Spleen (tissue), 7 donors: ENCODE results near the gene RBM12.

ENCODE experiments used
- CTCF ChIP-seq, 11 experiments: fragments of 200-600 bp in 7 of 11; fragments of 450-650 bp in 4 of 11; sonication (generic) in 4 of 11; IDR thresholded peaks in 8 of 11; conservative IDR thresholded peaks in 3 of 11; 1 replicate in 7 of 11; 2 replicates in 4 of 11; pipeline versions ENCODE4 v1.4.0 to v1.8.0; 2016 to 2021; ENCODE audit warnings: antibody characterized with exemption in 11 of 11, inconsistent platforms in 4 of 11, mild to moderate bottlenecking in 1 of 11
- POLR2A ChIP-seq, 3 donors: fragments of 450-650 bp; IDR thresholded peaks; one replicate each; pipeline ENCODE4 v1.5.1; 2017; ENCODE audit warnings: antibody characterized with exemption in 3 of 3, mild to moderate bottlenecking in 1 of 3
- donor health status: DM: no; HTN: no; CAD: no; lungs with moderate emphysema.
- donor health status: DM: no; HTN: no; CAD: no.
- donor health status: DM: no; HTN: no; CAD: no.

- TF ChIP-seq CTCF (IDR thresholded peaks at IDR 0.05 in 8 of 11, conservative IDR thresholded peaks at IDR 0.05 in 3 of 11) (no peak), POLR2A (IDR thresholded peaks at IDR 0.05) (no peak)
Observed at GRCh38 chr20:35640724-35641123, 24.0 kb downstream of the RBM12 start.
